ENCODE results near the gene PAM16.

The PAM16 gene

DNA sequence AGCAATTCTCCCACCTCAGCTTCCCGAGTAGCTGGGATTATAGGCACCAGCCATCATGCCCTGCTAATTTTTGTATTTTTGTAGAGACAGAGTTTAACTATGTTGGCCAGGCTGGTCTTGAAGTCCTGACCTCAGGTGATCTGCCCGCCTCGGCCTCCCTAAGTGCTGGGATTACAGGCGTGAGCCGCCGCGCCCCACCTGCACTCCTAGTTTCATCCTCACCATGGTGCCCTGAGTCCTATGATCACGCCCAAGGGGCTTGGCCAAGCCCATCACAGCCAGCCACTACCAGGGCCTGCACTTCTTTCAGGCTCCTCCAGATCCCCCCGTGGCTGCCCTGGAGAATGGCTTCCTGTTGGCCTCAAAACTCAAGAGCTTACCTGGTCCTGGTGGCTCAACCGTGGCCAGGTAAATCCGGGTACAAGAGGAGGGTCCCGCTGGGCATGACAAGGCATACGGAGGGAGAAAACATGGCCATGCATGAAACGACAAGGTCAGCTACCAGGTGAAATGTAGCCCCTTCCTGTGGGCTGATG, 57.9 kb downstream of the PAM16 start:
- no peak for DNase-seq

DNA sequence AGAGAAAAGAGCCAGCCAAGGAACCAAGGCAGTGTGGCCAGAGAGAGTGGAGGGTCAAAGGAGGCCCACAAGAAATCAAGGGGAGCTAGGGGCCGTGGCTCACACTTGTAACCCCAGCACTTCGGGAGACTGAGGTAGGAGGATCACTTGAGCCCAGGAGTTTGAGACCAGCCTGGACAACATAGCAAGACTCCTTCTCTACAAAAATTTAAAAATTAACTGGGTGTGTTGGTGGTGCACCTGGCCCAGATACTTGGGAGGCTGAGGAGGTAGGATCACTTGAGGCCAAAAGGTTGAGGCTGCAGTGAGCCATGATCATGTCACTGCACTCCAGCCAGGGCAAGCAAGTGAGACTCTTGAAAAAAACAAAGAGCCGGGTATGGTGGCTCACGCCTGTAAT, 59.4 kb downstream of the PAM16 start:
- DNase-seq, result no peak
